ENCODE measurements around the gene DAB1. TPM values are rescaled to one million over a fixed set of nuclear protein-coding genes. Genes with fewer than 3 reads are reported as not detected.

Gene DAB1
- total and polyA plus RNA-seq, 7 donors, result under 0.01 to 1.1 (median 0.75) TPM; not detected in 1

DNA sequence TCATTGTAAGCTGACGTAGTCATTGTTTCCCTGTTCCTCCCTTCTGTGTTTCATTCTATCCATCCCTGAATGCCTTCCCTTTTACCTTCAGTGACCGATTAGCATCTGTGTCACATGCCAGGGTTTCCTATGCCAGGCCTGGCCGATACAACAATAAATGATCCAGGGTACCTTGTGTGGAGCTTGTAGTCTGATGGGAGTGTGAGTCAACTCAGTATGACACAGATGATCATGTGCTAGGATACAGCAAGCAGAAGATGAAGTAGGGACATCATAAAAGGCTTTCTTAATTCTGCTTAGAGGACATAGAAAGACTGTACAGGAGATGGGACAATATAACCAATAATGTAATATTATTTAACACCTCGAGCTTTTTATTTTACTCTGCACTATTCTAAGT lies 294.0 kb downstream of the DAB1 start:
- Histone ChIP-seq H3K36me3 (no peaks in the 10 kb centered on the region), H3K27me3 (no peaks in the 10 kb centered on the region), H3K4me3 (no peak overlapping the region), H3K27ac (no peak overlapping the region), H3K4me1 (peaks cover 0 to 12% (median 9%) of the 10 kb centered on the region in 4 donors), H3K9me3 (no peaks in the 10 kb centered on the region)
- DNase-seq, result no peak
- TF ChIP-seq EP300 (IDR thresholded peaks at IDR 0.05), result no peak
- intact Hi-C loops (cut with DNase I), result no loop called here
- WGBS, 2 donors, result 70 to 88% methylated on average over 4 of the region's 4 CpGs

DNA sequence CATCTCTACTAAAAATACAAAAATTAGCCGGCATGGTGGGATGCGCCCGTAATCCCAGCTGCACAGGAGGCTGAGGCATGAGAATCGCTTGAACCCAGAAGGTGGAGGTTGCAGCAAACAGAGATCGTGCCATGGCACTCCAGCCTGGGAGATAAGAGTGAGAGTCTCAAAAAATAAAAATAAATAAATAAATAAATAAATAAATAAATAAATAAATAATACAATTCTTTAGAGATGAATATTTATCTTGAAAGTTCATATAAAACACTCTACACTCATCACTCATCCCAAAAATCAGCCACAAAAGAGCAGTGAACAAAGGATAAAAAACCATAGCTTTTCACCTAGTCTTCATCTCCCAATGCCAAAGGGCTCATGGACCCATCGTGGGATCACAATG lies 295.9 kb downstream of the DAB1 start:
- Histone ChIP-seq H3K9me3 (no peaks in the 10 kb centered on the region), H3K4me3 (no peak overlapping the region), H3K27ac (no peak overlapping the region), H3K27me3 (no peaks in the 10 kb centered on the region), H3K36me3 (no peaks in the 10 kb centered on the region), H3K4me1 (peaks cover 0 to 12% (median 9%) of the 10 kb centered on the region in 4 donors)
- TF ChIP-seq EP300 (IDR thresholded peaks at IDR 0.05) (no peak), POLR2AphosphoS5 (IDR thresholded peaks at IDR 0.05) (no peak), POLR2A (IDR thresholded peaks at IDR 0.05) (no peak)
- TF ChIP-seq, protein P1, sequence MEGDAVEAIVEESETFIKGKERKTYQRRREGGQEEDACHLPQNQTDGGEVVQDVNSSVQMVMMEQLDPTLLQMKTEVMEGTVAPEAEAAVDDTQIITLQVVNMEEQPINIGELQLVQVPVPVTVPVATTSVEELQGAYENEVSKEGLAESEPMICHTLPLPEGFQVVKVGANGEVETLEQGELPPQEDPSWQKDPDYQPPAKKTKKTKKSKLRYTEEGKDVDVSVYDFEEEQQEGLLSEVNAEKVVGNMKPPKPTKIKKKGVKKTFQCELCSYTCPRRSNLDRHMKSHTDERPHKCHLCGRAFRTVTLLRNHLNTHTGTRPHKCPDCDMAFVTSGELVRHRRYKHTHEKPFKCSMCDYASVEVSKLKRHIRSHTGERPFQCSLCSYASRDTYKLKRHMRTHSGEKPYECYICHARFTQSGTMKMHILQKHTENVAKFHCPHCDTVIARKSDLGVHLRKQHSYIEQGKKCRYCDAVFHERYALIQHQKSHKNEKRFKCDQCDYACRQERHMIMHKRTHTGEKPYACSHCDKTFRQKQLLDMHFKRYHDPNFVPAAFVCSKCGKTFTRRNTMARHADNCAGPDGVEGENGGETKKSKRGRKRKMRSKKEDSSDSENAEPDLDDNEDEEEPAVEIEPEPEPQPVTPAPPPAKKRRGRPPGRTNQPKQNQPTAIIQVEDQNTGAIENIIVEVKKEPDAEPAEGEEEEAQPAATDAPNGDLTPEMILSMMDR (IDR thresholded peaks at IDR 0.05), result no peak
- no peak for DNase-seq
- intact Hi-C loops (cut with DNase I), result no loop called here
- WGBS, 2 donors, result 93 to 96% methylated on average over 6 of the region's 6 CpGs

DNA sequence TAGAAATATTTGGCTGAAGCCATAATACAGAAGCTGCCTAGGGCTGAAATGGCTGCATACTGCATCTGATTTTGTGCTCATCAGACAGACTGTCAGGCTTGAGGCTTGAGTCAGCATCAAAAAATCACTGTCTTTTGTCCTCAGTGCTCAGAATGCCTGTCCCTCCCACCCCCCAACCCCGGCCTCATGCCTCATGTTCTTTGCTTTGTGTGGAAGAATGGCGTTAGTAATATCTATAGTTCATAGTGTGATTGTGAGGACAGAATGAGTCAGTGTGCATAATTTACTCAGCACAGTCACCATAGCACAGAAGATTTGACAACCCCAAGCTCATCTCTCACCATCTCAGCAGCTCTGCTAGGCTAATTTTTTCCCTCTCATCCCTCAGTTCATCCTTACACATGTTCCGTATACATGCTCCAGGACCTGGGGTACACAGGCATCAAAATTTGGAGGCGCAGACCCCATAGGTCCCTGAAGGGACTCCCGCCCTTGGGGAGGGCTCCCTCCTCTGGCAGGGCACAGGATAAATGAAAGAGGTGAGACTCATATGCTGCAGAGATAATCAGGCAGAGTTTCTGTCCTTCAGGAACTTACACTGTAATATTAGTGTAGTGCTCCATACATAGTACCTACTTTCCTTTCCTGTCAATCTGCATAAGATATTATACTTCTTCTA lies 299.0 kb downstream of the DAB1 start:
- WGBS, 2 donors, result 80 to 85% methylated on average over 5 of the region's 5 CpGs
- no peak for DNase-seq
- H3K27ac ChIP-seq, result no peak overlapping the region
- TF ChIP-seq, protein P1 (IDR thresholded peaks at IDR 0.05), result no peak
- TF ChIP-seq POLR2AphosphoS5 (IDR thresholded peaks at IDR 0.05) (no peak), EP300 (IDR thresholded peaks at IDR 0.05) (no peak), POLR2A (IDR thresholded peaks at IDR 0.05) (no peak)
- no peak overlapping the region for H3K4me3 ChIP-seq
- no peaks in the 10 kb centered on the region for H3K27me3 ChIP-seq
- no peaks in the 10 kb centered on the region for H3K9me3 ChIP-seq
- intact Hi-C loops (cut with DNase I), result no loop called here
- H3K4me1 ChIP-seq, result no peaks in the 10 kb centered on the region
- no peaks in the 10 kb centered on the region for H3K36me3 ChIP-seq

DNA sequence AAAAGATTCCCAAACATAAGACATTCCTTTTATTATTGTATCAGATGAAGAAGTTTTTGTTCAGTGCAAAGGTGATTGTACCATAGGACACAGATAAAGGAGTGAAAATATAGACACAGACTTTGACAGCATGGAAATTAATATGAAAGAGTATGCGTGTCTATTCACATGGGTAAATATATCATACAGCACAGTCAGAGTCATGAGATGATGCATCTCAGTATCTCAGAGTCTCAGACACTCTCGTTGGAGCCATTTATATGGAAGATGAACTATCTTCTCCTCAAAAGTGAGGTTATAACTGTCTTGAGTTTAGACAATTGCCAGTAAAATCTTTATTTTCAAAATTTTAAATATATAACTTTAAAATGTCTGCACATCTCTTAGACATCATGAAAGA lies 299.7 kb downstream of the DAB1 start:
- TF ChIP-seq, protein P1 (IDR thresholded peaks at IDR 0.05), result no peak
- TF ChIP-seq POLR2AphosphoS5 (IDR thresholded peaks at IDR 0.05) (no peak), EP300 (IDR thresholded peaks at IDR 0.05) (no peak), POLR2A (IDR thresholded peaks at IDR 0.05) (no peak)
- Histone ChIP-seq H3K4me3 (no peak overlapping the region), H3K4me1 (peaks cover 0 to 1% (median 0%) of the 10 kb centered on the region in 4 donors), H3K27me3 (no peaks in the 10 kb centered on the region), H3K27ac (no peak overlapping the region), H3K9me3 (no peaks in the 10 kb centered on the region), H3K36me3 (no peaks in the 10 kb centered on the region)
- no peak for DNase-seq
- intact Hi-C loops (cut with DNase I), result no loop called here
- WGBS, 2 donors, result 76 to 83% methylated on average over 2 of the region's 2 CpGs

DNA sequence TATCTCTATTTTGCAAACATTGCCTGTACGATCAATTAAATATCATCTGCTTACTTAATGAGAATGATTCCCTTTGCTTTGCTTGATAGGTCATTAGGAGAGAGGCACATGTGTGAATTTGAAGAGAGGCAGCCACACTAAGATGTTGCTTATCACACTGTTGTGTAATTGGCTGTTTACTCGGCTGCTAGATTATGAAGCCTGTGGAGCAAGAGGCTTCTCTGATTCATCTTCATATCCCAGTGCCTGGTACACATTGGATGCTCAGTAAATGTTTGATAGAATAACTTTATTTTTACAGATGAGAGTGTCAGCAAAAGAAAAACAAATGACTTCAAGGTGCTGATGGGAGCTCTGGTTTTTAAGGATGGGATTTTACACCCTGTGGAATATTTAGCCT lies 301.8 kb downstream of the DAB1 start:
- no peak overlapping the region for H3K4me3 ChIP-seq
- intact Hi-C loops (cut with DNase I), result no loop called here
- no peaks in the 10 kb centered on the region for H3K9me3 ChIP-seq
- TF ChIP-seq POLR2AphosphoS5 (IDR thresholded peaks at IDR 0.05) (no peak), POLR2A (IDR thresholded peaks at IDR 0.05) (no peak), EP300 (IDR thresholded peaks at IDR 0.05) (no peak)
- TF ChIP-seq, protein P1 (IDR thresholded peaks at IDR 0.05), result no peak
- H3K4me1 ChIP-seq, result peaks cover 0 to 8% (median 0%) of the 10 kb centered on the region in 4 donors
- no peaks in the 10 kb centered on the region for H3K27me3 ChIP-seq
- WGBS, 2 donors, result 72 to 87% methylated on average over 2 of the region's 2 CpGs
- H3K36me3 ChIP-seq, result no peaks in the 10 kb centered on the region
- no peak overlapping the region for H3K27ac ChIP-seq
- DNase-seq, result no peak

All from sigmoid colon (tissue), 7 donors.